A549 (cell line): ENCODE results near the gene RASA3.

ENCODE experiments used
- BHLHE40 ChIP-seq: IDR thresholded peaks from 2 replicates; pipeline ENCODE4 v1.6.1; 2012; ENCODE audit warnings: low read depth, low read length, inconsistent platforms
- EP300 ChIP-seq, 2 experiments: fragments of >200 bp; sonication (Bioruptor Twin); formaldehyde crosslinking; IDR thresholded peaks; 2 replicates in 1 of 2; 3 replicates in 1 of 2; pipeline ENCODE4 v1.6.1; 2016 to 2017
- KDM1A ChIP-seq: fragments of 200-600 bp; sonication (generic); IDR thresholded peaks from 2 replicates; pipeline ENCODE4 v1.6.1; 2016; ENCODE audit warnings: low read depth, mild to moderate bottlenecking
- MAZ ChIP-seq: fragments of 150-350 bp; IDR thresholded peaks from 2 replicates; pipeline ENCODE4 v1.6.1; 2014; ENCODE audit warnings: antibody characterized with exemption, low read depth, low read length, borderline replicate concordance
- PHF8 ChIP-seq: fragments of 200-600 bp; sonication (generic); IDR thresholded peaks from 2 replicates; pipeline ENCODE4 v1.6.1; 2016; ENCODE audit warnings: low read depth, mild to moderate bottlenecking, antibody characterized with exemption, moderate library complexity, borderline replicate concordance
- POLR2A ChIP-seq: IDR thresholded peaks from 2 replicates; pipeline ENCODE4 v1.6.1; 2012; ENCODE audit warnings: mild to moderate bottlenecking, low read length
- ZC3H11A ChIP-seq: fragments of 450-650 bp; IDR thresholded peaks from 2 replicates; pipeline ENCODE4 v1.6.1; 2014; ENCODE audit warnings: antibody characterized with exemption, mild to moderate bottlenecking
- ZSCAN20 ChIP-seq: fragments of 250-450 bp; sonication (Bioruptor Pico); IDR thresholded peaks from 2 replicates; pipeline ENCODE4 v1.8.0; 2022; ENCODE audit warnings: mild to moderate bottlenecking, moderate library complexity
- TF ChIP-seq, protein P1 (sequence below): fragments of >200 bp; sonication (Bioruptor Twin); formaldehyde crosslinking; IDR thresholded peaks from 3 replicates; pipeline ENCODE4 v1.5.1; 2016
- TF ChIP-seq, protein P2 (sequence below): fragments of 200-600 bp; sonication (generic); IDR thresholded peaks from 2 replicates; pipeline ENCODE4 v1.6.1; 2016; ENCODE audit warnings: antibody characterized with exemption, mild to moderate bottlenecking, moderate library complexity

DNA sequence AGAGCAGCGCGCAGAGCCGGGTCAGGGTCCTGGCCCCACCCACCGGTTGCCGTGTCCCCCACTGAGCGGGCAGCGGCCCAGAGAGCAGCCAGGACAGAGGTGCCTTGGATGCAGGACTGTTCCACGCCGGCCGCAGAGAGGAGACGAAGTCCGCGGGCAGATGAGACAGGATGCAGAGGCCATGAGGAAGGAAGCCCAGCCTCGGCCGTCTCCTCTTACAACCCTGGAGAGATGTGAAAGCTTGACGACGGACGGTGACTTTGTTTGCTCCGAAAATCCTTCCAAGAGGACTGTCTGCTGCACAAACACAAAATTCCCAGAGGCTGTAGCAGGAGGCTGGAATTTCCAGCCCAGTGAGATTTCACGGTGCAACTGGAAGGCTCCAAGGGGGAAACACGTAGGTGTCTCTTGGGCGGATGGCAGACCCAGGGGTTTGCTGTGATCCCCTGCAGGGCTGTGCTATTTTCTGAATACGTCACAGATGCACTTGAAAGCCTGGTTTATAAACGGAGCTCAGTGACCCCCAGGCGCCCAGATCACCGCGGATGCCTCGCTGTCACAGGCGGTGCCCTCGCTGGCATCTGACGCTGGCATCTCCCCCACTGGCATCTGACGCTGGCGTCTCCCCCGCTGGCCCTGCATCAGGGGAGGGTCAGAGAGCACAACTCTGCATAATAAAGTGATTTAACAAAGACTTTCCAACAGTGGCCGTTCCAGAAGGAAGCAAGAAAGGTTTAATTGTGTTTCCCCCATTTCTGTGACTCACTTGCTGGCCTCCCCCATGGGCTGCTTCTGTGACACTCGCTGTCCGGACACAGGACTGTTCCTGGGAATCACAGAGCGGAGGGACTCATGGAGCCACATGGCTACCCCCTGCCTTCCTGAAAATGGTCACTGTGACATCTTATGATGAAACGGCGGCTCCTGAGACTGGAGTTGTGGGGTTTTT, 96.6 kb downstream of the RASA3 start:
- TF ChIP-seq BHLHE40: no peak
- TF ChIP-seq POLR2A: no peak
- TF ChIP-seq PHF8: no peak
- no peak for TF ChIP-seq KDM1A
- TF ChIP-seq, protein P1, sequence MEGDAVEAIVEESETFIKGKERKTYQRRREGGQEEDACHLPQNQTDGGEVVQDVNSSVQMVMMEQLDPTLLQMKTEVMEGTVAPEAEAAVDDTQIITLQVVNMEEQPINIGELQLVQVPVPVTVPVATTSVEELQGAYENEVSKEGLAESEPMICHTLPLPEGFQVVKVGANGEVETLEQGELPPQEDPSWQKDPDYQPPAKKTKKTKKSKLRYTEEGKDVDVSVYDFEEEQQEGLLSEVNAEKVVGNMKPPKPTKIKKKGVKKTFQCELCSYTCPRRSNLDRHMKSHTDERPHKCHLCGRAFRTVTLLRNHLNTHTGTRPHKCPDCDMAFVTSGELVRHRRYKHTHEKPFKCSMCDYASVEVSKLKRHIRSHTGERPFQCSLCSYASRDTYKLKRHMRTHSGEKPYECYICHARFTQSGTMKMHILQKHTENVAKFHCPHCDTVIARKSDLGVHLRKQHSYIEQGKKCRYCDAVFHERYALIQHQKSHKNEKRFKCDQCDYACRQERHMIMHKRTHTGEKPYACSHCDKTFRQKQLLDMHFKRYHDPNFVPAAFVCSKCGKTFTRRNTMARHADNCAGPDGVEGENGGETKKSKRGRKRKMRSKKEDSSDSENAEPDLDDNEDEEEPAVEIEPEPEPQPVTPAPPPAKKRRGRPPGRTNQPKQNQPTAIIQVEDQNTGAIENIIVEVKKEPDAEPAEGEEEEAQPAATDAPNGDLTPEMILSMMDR: no peak
- TF ChIP-seq MAZ: no peak
- TF ChIP-seq ZSCAN20 (CRISPR knock-in tag): no peak
- TF ChIP-seq EP300 (IDR thresholded peaks at IDR 0.05): no peak
- no peak for TF ChIP-seq ZC3H11A
- TF ChIP-seq, protein P2, sequence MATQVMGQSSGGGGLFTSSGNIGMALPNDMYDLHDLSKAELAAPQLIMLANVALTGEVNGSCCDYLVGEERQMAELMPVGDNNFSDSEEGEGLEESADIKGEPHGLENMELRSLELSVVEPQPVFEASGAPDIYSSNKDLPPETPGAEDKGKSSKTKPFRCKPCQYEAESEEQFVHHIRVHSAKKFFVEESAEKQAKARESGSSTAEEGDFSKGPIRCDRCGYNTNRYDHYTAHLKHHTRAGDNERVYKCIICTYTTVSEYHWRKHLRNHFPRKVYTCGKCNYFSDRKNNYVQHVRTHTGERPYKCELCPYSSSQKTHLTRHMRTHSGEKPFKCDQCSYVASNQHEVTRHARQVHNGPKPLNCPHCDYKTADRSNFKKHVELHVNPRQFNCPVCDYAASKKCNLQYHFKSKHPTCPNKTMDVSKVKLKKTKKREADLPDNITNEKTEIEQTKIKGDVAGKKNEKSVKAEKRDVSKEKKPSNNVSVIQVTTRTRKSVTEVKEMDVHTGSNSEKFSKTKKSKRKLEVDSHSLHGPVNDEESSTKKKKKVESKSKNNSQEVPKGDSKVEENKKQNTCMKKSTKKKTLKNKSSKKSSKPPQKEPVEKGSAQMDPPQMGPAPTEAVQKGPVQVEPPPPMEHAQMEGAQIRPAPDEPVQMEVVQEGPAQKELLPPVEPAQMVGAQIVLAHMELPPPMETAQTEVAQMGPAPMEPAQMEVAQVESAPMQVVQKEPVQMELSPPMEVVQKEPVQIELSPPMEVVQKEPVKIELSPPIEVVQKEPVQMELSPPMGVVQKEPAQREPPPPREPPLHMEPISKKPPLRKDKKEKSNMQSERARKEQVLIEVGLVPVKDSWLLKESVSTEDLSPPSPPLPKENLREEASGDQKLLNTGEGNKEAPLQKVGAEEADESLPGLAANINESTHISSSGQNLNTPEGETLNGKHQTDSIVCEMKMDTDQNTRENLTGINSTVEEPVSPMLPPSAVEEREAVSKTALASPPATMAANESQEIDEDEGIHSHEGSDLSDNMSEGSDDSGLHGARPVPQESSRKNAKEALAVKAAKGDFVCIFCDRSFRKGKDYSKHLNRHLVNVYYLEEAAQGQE: no peak
